ENCODE measurements around the gene PACSIN3. TPM values are rescaled to one million over a fixed set of nuclear protein-coding genes. Genes with fewer than 3 reads are reported as not detected.

Gene PACSIN3
- total and polyA plus RNA-seq, 2 donors (not counting 3 experiments of a cell fraction or from before 2014, with no cell fraction given) = 15.2 to 27.2 TPM

DNA sequence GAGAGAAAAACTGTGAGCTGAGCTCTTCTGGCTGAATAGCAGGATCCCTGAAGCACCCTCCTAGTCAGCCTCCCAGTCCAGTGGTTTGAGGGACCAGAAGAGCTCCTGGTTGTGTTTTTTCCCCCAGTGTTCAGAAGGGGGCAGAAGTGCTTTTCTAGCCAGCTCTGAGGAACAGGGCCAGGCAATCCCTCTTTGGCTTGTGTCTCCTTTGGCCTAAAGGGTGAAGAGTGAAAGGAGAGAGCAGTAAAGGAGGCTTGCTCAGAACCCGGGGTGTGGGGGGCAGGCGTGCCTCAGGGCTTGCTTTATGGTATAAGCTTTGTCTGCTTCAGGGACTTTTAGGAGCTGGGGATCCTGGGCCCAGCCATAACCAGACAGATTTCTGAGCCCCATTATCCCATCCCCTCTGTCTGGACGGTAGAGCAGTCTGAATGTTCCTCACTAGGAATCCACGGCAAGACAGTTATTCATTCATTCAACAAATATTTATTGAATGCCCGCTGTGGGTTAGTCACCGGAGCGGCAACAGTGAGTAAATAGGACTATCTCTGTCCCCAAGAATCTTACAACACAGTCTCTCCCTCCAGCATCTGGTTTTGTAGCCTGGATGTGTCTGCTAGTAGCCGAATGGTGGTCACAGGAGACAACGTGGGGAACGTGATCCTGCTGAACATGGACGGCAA is 47.9 kb upstream of the PACSIN3 start:
- H2AFZ ChIP-seq (ENCODE audit: low read depth, low read length) = no peak overlapping the region
- dilution Hi-C loops (cut with MboI; ENCODE audit: extremely low pct_ligation_motif_present, low sequenced_read_pairs) (no loop called here), intact Hi-C loops (cut with micrococcal nuclease) (no loop called here)
- H3K36me3 ChIP-seq (ENCODE audit: control insufficient read depth in 2 of 2, extremely low read depth in 1 of 2, insufficient read depth in 2 of 2, low read length in 2 of 2) = peaks cover 11 to 19% of the 10 kb centered on the region in 2 experiments
- POLR2A ChIA-PET = interaction anchor here (1.2 to 1.4 kb wide), 2 partner anchors 13 to 15 kb away, joined by 3 read pairs; partner anchors contain the start of gene ACP2
- TF ChIP-seq, protein P1, sequence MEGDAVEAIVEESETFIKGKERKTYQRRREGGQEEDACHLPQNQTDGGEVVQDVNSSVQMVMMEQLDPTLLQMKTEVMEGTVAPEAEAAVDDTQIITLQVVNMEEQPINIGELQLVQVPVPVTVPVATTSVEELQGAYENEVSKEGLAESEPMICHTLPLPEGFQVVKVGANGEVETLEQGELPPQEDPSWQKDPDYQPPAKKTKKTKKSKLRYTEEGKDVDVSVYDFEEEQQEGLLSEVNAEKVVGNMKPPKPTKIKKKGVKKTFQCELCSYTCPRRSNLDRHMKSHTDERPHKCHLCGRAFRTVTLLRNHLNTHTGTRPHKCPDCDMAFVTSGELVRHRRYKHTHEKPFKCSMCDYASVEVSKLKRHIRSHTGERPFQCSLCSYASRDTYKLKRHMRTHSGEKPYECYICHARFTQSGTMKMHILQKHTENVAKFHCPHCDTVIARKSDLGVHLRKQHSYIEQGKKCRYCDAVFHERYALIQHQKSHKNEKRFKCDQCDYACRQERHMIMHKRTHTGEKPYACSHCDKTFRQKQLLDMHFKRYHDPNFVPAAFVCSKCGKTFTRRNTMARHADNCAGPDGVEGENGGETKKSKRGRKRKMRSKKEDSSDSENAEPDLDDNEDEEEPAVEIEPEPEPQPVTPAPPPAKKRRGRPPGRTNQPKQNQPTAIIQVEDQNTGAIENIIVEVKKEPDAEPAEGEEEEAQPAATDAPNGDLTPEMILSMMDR (IDR thresholded peaks at IDR 0.05; ENCODE audit: extremely low read depth in 1 of 2, insufficient read depth in 1 of 2, low read depth in 1 of 2, low read length in 2 of 2) = peak in 1 of 2 donors; percentile 27
- TF ChIP-seq EZH2 (IDR thresholded peaks at IDR 0.05; ENCODE audit: borderline replicate concordance, low read depth, low read length, severe bottlenecking) = no peak
- no peaks in the 10 kb centered on the region for H3K9me1 ChIP-seq (replicated peaks; ENCODE audit: control insufficient read depth, extremely low read depth, insufficient read depth, low read length)
- H3K9me3 ChIP-seq (replicated peaks; ENCODE audit: control insufficient read depth, insufficient read depth, low read length) = no peaks in the 10 kb centered on the region
- no peak overlapping the region for H3K27ac ChIP-seq (ENCODE audit: insufficient read depth, low read depth, low read length)
- no peak overlapping the region for H3K4me2 ChIP-seq (ENCODE audit: insufficient read depth, low read length)
- BruUV-seq (replicated peaks) = no TSS peak
- FAIRE-seq (no peak), DNase-seq (ENCODE audit: low read depth, low spot score) (peak; percentile 29)
- no peaks in the 10 kb centered on the region for H3K27me3 ChIP-seq (ENCODE audit: control insufficient read depth in 2 of 2, insufficient read depth in 2 of 2, low read length in 2 of 2)
- CTCF ChIA-PET = interaction anchor here (0.6 to 5.8 kb wide), 15 partner anchors 10 to 140 kb away, joined by 3 to 63 read pairs (median 4); partner anchors contain the start of genes ACP2, DDB2 and NR1H3
- no peaks in the 10 kb centered on the region for H3K79me2 ChIP-seq (ENCODE audit: control insufficient read depth, insufficient read depth, low read length)
- no peak overlapping the region for H3K9ac ChIP-seq (replicated peaks; ENCODE audit: extremely low read depth, insufficient read depth, low read length)
- no peak overlapping the region for H3K4me3 ChIP-seq (replicated peaks in 1 of 3; ENCODE audit: insufficient read depth in 1 of 3, low read depth in 1 of 3, low read length in 3 of 3)
- H3K4me1 ChIP-seq (ENCODE audit: control insufficient read depth, extremely low read depth, insufficient read depth, low read length) = peaks cover 15% of the 10 kb centered on the region
- H4K20me1 ChIP-seq (replicated peaks; ENCODE audit: control insufficient read depth, extremely low read depth, insufficient read depth, low read length) = no peaks in the 10 kb centered on the region

GRCh38 chr11:47233051-47233450 is 46.8 kb upstream of the PACSIN3 start:
- Histone ChIP-seq H3K27ac (ENCODE audit: insufficient read depth, low read depth, low read length) (no peak overlapping the region), H3K9me1 (replicated peaks; ENCODE audit: control insufficient read depth, extremely low read depth, insufficient read depth, low read length) (no peaks in the 10 kb centered on the region), H3K9ac (replicated peaks; ENCODE audit: extremely low read depth, insufficient read depth, low read length) (no peak overlapping the region), H3K4me1 (ENCODE audit: control insufficient read depth, extremely low read depth, insufficient read depth, low read length) (peaks cover 15% of the 10 kb centered on the region), H3K4me3 (replicated peaks in 1 of 3; ENCODE audit: insufficient read depth in 1 of 3, low read depth in 1 of 3, low read length in 3 of 3) (no peak overlapping the region), H3K27me3 (ENCODE audit: control insufficient read depth in 2 of 2, insufficient read depth in 2 of 2, low read length in 2 of 2) (no peaks in the 10 kb centered on the region), H3K4me2 (ENCODE audit: insufficient read depth, low read length) (no peak overlapping the region), H2AFZ (ENCODE audit: low read depth, low read length) (no peak overlapping the region), H3K79me2 (ENCODE audit: control insufficient read depth, insufficient read depth, low read length) (no peaks in the 10 kb centered on the region), H3K36me3 (ENCODE audit: control insufficient read depth in 2 of 2, extremely low read depth in 1 of 2, insufficient read depth in 2 of 2, low read length in 2 of 2) (peaks cover 9 to 17% of the 10 kb centered on the region in 2 experiments), H3K9me3 (replicated peaks; ENCODE audit: control insufficient read depth, insufficient read depth, low read length) (no peaks in the 10 kb centered on the region), H4K20me1 (replicated peaks; ENCODE audit: control insufficient read depth, extremely low read depth, insufficient read depth, low read length) (no peaks in the 10 kb centered on the region)
- TF ChIP-seq, protein P2, sequence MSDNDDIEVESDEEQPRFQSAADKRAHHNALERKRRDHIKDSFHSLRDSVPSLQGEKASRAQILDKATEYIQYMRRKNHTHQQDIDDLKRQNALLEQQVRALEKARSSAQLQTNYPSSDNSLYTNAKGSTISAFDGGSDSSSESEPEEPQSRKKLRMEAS (IDR thresholded peaks at IDR 0.05; ENCODE audit: insufficient read depth, insufficient read length) = no peak
- TF ChIP-seq GATA2 (IDR thresholded peaks at IDR 0.05; ENCODE audit: insufficient read depth, insufficient read length, low read depth, low read length) (no peak), POLR2AphosphoS5 (IDR thresholded peaks at IDR 0.05; ENCODE audit: insufficient read depth, low read depth, low read length) (no peak), MYC (IDR thresholded peaks at IDR 0.05; ENCODE audit: low read depth, low read length) (no peak), POLR2A (IDR thresholded peaks at IDR 0.05; ENCODE audit: low read depth, low read length) (no peak), JUN (IDR thresholded peaks at IDR 0.05; ENCODE audit: borderline replicate concordance, insufficient read depth, insufficient read length, low read depth) (no peak), FOS (IDR thresholded peaks at IDR 0.05; ENCODE audit: borderline replicate concordance, insufficient read depth, low read length) (no peak), EZH2 (IDR thresholded peaks at IDR 0.05; ENCODE audit: borderline replicate concordance, low read depth, low read length, severe bottlenecking) (no peak)
- TF ChIP-seq, protein P1 (IDR thresholded peaks at IDR 0.05; ENCODE audit: extremely low read depth in 1 of 2, insufficient read depth in 1 of 2, low read depth in 1 of 2, low read length in 2 of 2) = no peak
- no peak for DNase-seq (ENCODE audit: low read depth, low spot score)
- ChIA-PET CTCF (interaction anchor here (0.7 to 5.8 kb wide), 9 partner anchors 9 to 141 kb away, joined by 3 to 63 read pairs (median 6); partner anchors contain the start of genes ACP2, DDB2 and NR1H3), POLR2A (no interaction called here)
- dilution Hi-C loops (cut with MboI; ENCODE audit: extremely low pct_ligation_motif_present, low sequenced_read_pairs) (no loop called here), intact Hi-C loops (cut with micrococcal nuclease) (no loop called here)
- no peak for FAIRE-seq
- BruUV-seq (replicated peaks) = no TSS peak

All from endothelial cell of umbilical vein (primary cell).